GM20000 (cell line): ENCODE results near the gene ZP3.
"Not testable (repeated sequence)": the region's sequence is repeated elsewhere in the genome, so short reads cannot be mapped to it uniquely, and the experiment has no call there.

Experiments
- DNase-seq: peaks from one replicate; pipeline ENCODE4 v3.0.0; 2012; ENCODE audit warnings: low spot score

Gene ZP3

GRCh38 chr7:76442664-76443446 lies 18.1 kb downstream of the ZP3 start:
- DNase-seq: not testable (repeated sequence)

GRCh38 chr7:76443846-76444245 lies 19.1 kb downstream of the ZP3 start:
- not testable (repeated sequence) for DNase-seq

- not testable (repeated sequence) for DNase-seq
Measured at GRCh38 chr7:76445577-76446008, 20.8 kb downstream of the ZP3 start.

- not testable (repeated sequence) for DNase-seq
Measured at GRCh38 chr7:76457017-76457416, 32.3 kb downstream of the ZP3 start.

- not testable (repeated sequence) for DNase-seq
Measured at GRCh38 chr7:76458504-76458903, 33.8 kb downstream of the ZP3 start.

GRCh38 chr7:76460767-76461166 lies 36.0 kb downstream of the ZP3 start:
- DNase-seq: not testable (repeated sequence)

- not testable (repeated sequence) for DNase-seq
Measured at GRCh38 chr7:76461464-76462101, 36.8 kb downstream of the ZP3 start, which contains the start of gene DTX2. DTX2 (plus strand) TSS chr7:76461709; CDS start chr7:76480510, 18,801 bp downstream.

- not testable (repeated sequence) for DNase-seq
Measured at GRCh38 chr7:76462271-76462882, 37.6 kb downstream of the ZP3 start.

GRCh38 chr7:76464959-76465358 lies 40.2 kb downstream of the ZP3 start:
- not testable (repeated sequence) for DNase-seq

- DNase-seq: not testable (repeated sequence)
Measured at GRCh38 chr7:76465950-76466349, 41.2 kb downstream of the ZP3 start.

GRCh38 chr7:76467743-76468404 lies 43.1 kb downstream of the ZP3 start:
- not testable (repeated sequence) for DNase-seq

GRCh38 chr7:76471556-76472221 lies 46.9 kb downstream of the ZP3 start:
- not testable (repeated sequence) for DNase-seq

- DNase-seq: not testable (repeated sequence)
Measured at GRCh38 chr7:76473097-76473496, 48.3 kb downstream of the ZP3 start.

GRCh38 chr7:76476280-76476679 lies 51.5 kb downstream of the ZP3 start:
- not testable (repeated sequence) for DNase-seq

- not testable (repeated sequence) for DNase-seq
Measured at GRCh38 chr7:76476742-76477474, 52.2 kb downstream of the ZP3 start.

- not testable (repeated sequence) for DNase-seq
Measured at GRCh38 chr7:76479628-76480027, 54.9 kb downstream of the ZP3 start.

- not testable (repeated sequence) for DNase-seq
Measured at GRCh38 chr7:76480403-76481253, 55.9 kb downstream of the ZP3 start.

GRCh38 chr7:76482660-76483059 lies 57.9 kb downstream of the ZP3 start:
- not testable (repeated sequence) for DNase-seq

- DNase-seq: not testable (repeated sequence)
Measured at GRCh38 chr7:76483081-76483480, 58.3 kb downstream of the ZP3 start.

GRCh38 chr7:76484456-76484855 lies 59.7 kb downstream of the ZP3 start:
- DNase-seq: not testable (repeated sequence)
